ENCODE measurements around the gene ADH1A. TPM values are rescaled to one million over a fixed set of nuclear protein-coding genes. Genes with fewer than 3 reads are reported as not detected.

Gene ADH1A
- total and polyA plus RNA-seq, 9 of the 15 experiments (the other 6 are each of a cell fraction or from before 2014, with no cell fraction given): not detected

DNA sequence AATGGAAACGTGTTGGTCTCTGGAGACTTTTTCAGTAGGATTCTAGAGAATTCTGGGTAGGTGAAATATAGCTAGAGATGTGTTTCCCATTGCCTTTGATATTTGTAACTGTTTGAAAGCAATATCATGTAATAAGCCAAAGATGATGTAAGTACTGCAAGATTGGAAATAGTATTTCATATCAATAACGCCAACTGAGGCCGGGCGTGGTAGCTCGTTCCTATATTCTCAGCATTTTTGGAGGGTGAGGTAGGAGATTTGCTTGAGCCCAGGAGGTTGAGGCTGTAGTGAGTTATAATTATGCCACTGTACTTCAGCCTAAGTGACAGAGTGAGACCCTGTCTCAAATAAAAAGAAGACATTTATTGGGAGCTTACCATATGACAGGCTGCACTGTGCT is 9.5 kb downstream of the ADH1A start (continued):
- TF ChIP-seq, protein P1, sequence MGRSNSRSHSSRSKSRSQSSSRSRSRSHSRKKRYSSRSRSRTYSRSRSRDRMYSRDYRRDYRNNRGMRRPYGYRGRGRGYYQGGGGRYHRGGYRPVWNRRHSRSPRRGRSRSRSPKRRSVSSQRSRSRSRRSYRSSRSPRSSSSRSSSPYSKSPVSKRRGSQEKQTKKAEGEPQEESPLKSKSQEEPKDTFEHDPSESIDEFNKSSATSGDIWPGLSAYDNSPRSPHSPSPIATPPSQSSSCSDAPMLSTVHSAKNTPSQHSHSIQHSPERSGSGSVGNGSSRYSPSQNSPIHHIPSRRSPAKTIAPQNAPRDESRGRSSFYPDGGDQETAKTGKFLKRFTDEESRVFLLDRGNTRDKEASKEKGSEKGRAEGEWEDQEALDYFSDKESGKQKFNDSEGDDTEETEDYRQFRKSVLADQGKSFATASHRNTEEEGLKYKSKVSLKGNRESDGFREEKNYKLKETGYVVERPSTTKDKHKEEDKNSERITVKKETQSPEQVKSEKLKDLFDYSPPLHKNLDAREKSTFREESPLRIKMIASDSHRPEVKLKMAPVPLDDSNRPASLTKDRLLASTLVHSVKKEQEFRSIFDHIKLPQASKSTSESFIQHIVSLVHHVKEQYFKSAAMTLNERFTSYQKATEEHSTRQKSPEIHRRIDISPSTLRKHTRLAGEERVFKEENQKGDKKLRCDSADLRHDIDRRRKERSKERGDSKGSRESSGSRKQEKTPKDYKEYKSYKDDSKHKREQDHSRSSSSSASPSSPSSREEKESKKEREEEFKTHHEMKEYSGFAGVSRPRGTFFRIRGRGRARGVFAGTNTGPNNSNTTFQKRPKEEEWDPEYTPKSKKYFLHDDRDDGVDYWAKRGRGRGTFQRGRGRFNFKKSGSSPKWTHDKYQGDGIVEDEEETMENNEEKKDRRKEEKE (IDR thresholded peaks at IDR 0.05; ENCODE audit: borderline replicate concordance in 1 of 2, control insufficient read depth in 1 of 2, low read depth in 2 of 2, low read length in 1 of 2): no peak
- TF ChIP-seq CBX5 (IDR thresholded peaks at IDR 0.05; ENCODE audit: borderline replicate concordance, low read depth): no peak
- TF ChIP-seq, protein P2, sequence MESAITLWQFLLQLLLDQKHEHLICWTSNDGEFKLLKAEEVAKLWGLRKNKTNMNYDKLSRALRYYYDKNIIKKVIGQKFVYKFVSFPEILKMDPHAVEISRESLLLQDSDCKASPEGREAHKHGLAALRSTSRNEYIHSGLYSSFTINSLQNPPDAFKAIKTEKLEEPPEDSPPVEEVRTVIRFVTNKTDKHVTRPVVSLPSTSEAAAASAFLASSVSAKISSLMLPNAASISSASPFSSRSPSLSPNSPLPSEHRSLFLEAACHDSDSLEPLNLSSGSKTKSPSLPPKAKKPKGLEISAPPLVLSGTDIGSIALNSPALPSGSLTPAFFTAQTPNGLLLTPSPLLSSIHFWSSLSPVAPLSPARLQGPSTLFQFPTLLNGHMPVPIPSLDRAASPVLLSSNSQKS (CRISPR knock-in tag; IDR thresholded peaks at IDR 0.05): no peak
- TF ChIP-seq, protein P3, sequence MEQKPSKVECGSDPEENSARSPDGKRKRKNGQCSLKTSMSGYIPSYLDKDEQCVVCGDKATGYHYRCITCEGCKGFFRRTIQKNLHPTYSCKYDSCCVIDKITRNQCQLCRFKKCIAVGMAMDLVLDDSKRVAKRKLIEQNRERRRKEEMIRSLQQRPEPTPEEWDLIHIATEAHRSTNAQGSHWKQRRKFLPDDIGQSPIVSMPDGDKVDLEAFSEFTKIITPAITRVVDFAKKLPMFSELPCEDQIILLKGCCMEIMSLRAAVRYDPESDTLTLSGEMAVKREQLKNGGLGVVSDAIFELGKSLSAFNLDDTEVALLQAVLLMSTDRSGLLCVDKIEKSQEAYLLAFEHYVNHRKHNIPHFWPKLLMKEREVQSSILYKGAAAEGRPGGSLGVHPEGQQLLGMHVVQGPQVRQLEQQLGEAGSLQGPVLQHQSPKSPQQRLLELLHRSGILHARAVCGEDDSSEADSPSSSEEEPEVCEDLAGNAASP (IDR thresholded peaks at IDR 0.05): no peak
- TF ChIP-seq ETV6 (IDR thresholded peaks at IDR 0.05; ENCODE audit: borderline replicate concordance in 1 of 2, low read depth in 2 of 2, low read length in 1 of 2): no peak
- TF ChIP-seq ETV6 (CRISPR knock-in tag; IDR thresholded peaks at IDR 0.05; ENCODE audit: borderline replicate concordance): no peak
- TF ChIP-seq ZNF696 (CRISPR knock-in tag; conservative IDR thresholded peaks at IDR 0.05): no peak
